Right lobe of liver (tissue), 6 donors: Measurements from ENCODE around the gene ZNF584. TPM values are rescaled to one million over a fixed set of nuclear protein-coding genes. Genes with fewer than 3 reads are reported as not detected.

Source experiments
- ATAC-seq, 4 donors: fragments of 200-7000 bp; cut with Tn5 transposase; one replicate each; pipeline ENCODE4 v1.9.1; 2020; ENCODE audit warnings: mild to moderate bottlenecking in 4 of 4, moderate library complexity in 4 of 4
- DNase-seq, 3 donors: peaks; one replicate each; pipeline ENCODE4 v3.0.0-alpha.2; 2020
- H3K27ac ChIP-seq, 3 donors: fragments of 200-600 bp; one replicate each; pipeline ENCODE4 v1.8.0; 2022
- H3K27me3 ChIP-seq, 2 donors: fragments of 200-600 bp; one replicate each; pipeline ENCODE4 v1.8.0; 2022
- H3K36me3 ChIP-seq, 4 donors: fragments of 200-600 bp; sonication (generic) in 1 of 4; one replicate each; pipeline versions ENCODE4 v1.5.1 to v1.8.0; 2017 to 2022; ENCODE audit warnings: control low read depth in 1 of 4
- H3K4me1 ChIP-seq, 4 donors: fragments of 200-600 bp; sonication (generic) in 1 of 4; one replicate each; pipeline versions ENCODE4 v1.5.1 to v1.8.0; 2017 to 2022; ENCODE audit warnings: control low read depth in 1 of 4
- H3K4me3 ChIP-seq, 3 donors: fragments of 200-600 bp; one replicate each; pipeline ENCODE4 v1.8.0; 2022
- H3K9me3 ChIP-seq, 4 donors: fragments of 200-600 bp; sonication (generic) in 1 of 4; one replicate each; pipeline versions ENCODE4 v1.5.1 to v1.8.0; 2017 to 2022; ENCODE audit warnings: control low read depth in 1 of 4
- POLR2A ChIP-seq: fragments of 450-650 bp; IDR thresholded peaks from one replicate; pipeline ENCODE4 v1.6.1; 2017; ENCODE audit warnings: antibody characterized with exemption, mild to moderate bottlenecking
- WGBS: methylation state at CpG from one replicate; pipeline ENCODE4 v1.1.6; 2018; ENCODE audit warnings: low coverage, low lambda C conversion rate; ENCODE audit not compliant: insufficient coverage; ENCODE audit errors: missing lambda C conversion rate; 5-methylcytosine and 5-hydroxymethylcytosine counted together
- intact Hi-C, 2 donors: fragments of 100-400 bp; cut with DNase I; formaldehyde crosslinking; loops; one replicate each; pipeline versions ENCODE4 v1.11.2 to v1.14.1; 2022
- total RNA-seq, 6 experiments: library from RNA; depleted of rRNA in 2 of 6; stranded (reverse); fragments of >200 nt in 2 of 6; fragmentation: NEBNext Ultra II Directional in 3 of 6; extraction: Animal tissue kit (Norgen Biotek cat#: 25700) in 3 of 6; gene quantifications; one replicate each; pipeline versions ENCODE4 v1.1.0 to v1.2.4, GENCODE V29; 2016 to 2023
- TF ChIP-seq, protein P1 (sequence below), 4 donors: fragments of 200-600 bp in 3 of 4; fragments of 450-650 bp in 1 of 4; IDR thresholded peaks; one replicate each; pipeline versions ENCODE4 v1.5.1 to v1.8.0; 2016 to 2022; ENCODE audit warnings: antibody characterized with exemption in 4 of 4, mild to moderate bottlenecking in 2 of 4
- donor health status: DM: no; HTN: yes; CAD: no.
- donor health status: DM: no; HTN: no; CAD: no.
- donor health status: DM: no; HTN: no; CAD: no.
- donor health status: DM: no; HTN: yes; CAD: no.
- donor health status: DM: no; HTN: yes; CAD: no.

The ZNF584 gene
- total RNA-seq, 6 experiments from 2014 or later = 5.6 to 12.1 (median 6.6) TPM

DNA sequence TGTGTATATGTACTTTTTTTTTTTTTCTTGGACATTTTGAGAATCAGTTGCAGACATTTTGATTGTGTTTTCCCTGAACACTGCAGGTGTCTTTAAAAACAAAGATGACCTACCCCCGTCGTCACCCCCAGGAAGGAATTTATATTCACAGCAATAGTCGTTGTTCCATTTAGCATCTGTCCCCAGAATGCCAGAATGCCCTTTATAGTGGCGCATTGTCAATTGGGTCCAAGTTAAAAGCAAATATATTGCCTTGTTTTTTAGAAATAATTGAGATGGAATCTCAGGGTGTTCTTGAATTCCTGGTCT, 14.8 kb upstream of the ZNF584 start:
- DNase-seq (no peak), ATAC-seq (no peak)
- H3K4me1 ChIP-seq = no peaks in the 10 kb centered on the region
- H3K27me3 ChIP-seq = no peaks in the 10 kb centered on the region
- intact Hi-C loops = no loop called here
- H3K36me3 ChIP-seq = peaks cover 0 to 44% (median 21%) of the 10 kb centered on the region in 4 donors
- H3K27ac ChIP-seq = no peak overlapping the region
- WGBS = 89% methylated on average over 4 of the region's 4 CpGs
- H3K4me3 ChIP-seq = no peak overlapping the region
- H3K9me3 ChIP-seq = no peaks in the 10 kb centered on the region
- TF ChIP-seq, protein P1, sequence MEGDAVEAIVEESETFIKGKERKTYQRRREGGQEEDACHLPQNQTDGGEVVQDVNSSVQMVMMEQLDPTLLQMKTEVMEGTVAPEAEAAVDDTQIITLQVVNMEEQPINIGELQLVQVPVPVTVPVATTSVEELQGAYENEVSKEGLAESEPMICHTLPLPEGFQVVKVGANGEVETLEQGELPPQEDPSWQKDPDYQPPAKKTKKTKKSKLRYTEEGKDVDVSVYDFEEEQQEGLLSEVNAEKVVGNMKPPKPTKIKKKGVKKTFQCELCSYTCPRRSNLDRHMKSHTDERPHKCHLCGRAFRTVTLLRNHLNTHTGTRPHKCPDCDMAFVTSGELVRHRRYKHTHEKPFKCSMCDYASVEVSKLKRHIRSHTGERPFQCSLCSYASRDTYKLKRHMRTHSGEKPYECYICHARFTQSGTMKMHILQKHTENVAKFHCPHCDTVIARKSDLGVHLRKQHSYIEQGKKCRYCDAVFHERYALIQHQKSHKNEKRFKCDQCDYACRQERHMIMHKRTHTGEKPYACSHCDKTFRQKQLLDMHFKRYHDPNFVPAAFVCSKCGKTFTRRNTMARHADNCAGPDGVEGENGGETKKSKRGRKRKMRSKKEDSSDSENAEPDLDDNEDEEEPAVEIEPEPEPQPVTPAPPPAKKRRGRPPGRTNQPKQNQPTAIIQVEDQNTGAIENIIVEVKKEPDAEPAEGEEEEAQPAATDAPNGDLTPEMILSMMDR (IDR thresholded peaks at IDR 0.05) = no peak
- TF ChIP-seq POLR2A = no peak

DNA sequence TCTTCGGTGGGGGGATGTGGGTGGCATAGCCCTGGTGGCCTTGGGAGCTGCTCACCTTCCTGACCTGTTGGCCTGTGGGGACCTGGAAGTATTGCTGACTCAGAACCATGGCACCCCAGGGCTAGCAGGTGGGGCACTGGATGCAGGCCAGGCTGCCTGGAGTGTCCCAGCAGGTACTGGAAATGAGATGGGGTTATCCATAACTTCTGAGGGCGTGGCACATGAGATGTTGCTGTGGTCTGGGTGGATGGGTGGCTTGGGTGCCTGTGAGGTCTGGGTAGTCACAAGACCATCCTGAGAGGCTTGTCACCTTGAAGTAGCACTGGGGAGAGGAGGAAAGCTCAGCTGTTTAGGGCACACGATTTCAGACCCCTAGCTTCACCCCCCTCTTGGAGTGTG, 13.6 kb upstream of the ZNF584 start:
- peak in 2 of 4 donors; percentile 7 to 17 for ATAC-seq

DNA sequence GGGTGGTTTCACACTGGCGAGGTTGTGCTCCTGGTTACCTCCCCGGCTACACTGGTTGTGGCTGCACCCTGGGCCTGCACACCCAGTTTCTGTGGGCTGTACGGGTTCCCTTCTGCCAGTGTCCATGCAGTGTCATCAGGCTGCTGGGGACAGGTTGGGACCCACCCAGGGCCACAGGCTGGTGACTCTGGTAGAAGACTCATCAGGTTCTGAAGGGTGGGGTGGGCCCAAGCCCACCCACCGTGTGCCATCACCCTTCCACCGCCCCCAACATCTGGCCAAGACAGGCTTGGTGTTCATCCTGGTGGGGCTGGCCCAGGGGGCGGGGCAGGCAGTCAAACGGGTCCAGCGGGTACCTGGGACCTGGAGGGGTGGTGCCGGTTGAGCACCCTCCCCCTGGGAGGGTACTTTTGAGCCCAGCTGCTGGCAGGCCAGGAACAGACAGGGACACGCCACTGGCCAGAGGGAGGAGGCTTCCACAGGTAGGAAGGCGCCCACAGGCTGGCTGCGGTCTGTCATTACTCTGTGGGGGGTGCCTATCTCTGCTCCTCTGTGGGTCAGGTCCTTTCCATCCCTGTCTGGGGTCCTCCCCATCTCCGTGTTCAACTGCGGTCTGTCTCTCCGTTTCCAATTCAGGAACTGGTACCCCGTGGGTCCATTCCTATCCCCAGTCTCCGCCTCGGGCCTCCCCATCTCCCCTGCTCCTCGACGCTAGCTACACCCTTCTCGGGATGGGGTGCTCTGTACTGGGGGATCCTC, 13.1 kb upstream of the ZNF584 start, which contains the start of gene RNF225:
Gene RNF225, plus strand, starts transcription at position 437 of the 759 bp plus-strand sequence. CDS start 434 bp downstream, outside the sequence.
- DNase-seq (no peak), ATAC-seq (peak; percentile 28 to 52 (median 41))
- intact Hi-C loops = no loop called here
- H3K4me3 ChIP-seq = no peak within 1 kb of the TSS
- peaks cover 0 to 34% (median 21%) of the 10 kb centered on the region in 4 donors for H3K36me3 ChIP-seq
- H3K4me1 ChIP-seq = no peaks in the 10 kb centered on the region
- TF ChIP-seq, protein P1 (IDR thresholded peaks at IDR 0.05) = no peak
- TF ChIP-seq POLR2A = peak; percentile 6
- WGBS = 30% methylated on average over 11 of the region's 21 CpGs
- no peaks in the 10 kb centered on the region for H3K27me3 ChIP-seq
- H3K27ac ChIP-seq = no peak within 1 kb of the TSS
- H3K9me3 ChIP-seq = no peaks in the 10 kb centered on the region

More for the DNA sequence above, 13.6 kb upstream of the ZNF584 start:
- DNase-seq = no peak
- peaks cover 0 to 36% (median 21%) of the 10 kb centered on the region in 4 donors for H3K36me3 ChIP-seq
- no peak overlapping the region for H3K4me3 ChIP-seq
- TF ChIP-seq, protein P1 (IDR thresholded peaks at IDR 0.05) = no peak
- TF ChIP-seq POLR2A = no peak
- no CpG with 5 or more reads among the region's 3 CpGs for WGBS
- H3K9me3 ChIP-seq = no peaks in the 10 kb centered on the region
- intact Hi-C loops = no loop called here
- H3K27me3 ChIP-seq = no peaks in the 10 kb centered on the region
- no peaks in the 10 kb centered on the region for H3K4me1 ChIP-seq
- no peak overlapping the region for H3K27ac ChIP-seq

DNA sequence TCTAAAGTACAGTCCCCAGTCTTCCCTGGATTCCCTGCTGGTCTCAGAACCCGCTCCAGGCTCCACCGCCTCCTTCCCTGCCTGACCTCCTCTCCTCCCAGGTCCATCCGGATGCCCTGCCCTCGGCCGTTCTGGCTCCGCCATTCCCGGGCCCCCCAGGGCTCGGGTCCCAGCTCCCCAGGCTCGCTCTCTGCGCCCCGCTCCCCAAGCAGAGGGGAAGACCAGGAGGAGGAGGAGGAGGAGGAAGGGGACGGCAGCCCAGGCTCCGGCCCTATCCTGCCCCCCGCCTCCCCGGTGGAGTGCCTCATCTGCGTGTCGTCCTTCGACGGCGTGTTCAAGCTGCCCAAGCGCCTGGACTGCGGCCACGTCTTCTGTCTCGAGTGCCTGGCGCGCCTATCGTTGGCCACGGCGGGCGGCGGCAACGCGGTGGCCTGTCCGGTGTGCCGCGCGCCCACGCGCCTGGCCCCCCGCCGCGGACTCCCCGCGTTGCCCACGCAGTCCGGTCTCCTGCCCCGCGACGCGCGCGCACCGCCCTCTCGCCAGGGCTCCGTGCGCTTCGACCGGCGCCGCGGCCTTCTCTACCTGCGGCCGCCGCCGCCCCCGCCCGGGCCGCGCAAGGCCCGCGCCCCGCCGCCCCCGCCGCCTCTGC, 12.3 kb upstream of the ZNF584 start:
- 7% methylated on average over 27 of the region's 75 CpGs for WGBS
- no peak overlapping the region for H3K27ac ChIP-seq
- ATAC-seq = peak in 1 of 4 donors; percentile 16
- H3K4me3 ChIP-seq = no peak overlapping the region
- TF ChIP-seq POLR2A = no peak
- TF ChIP-seq, protein P1 (IDR thresholded peaks at IDR 0.05) = no peak
- no peaks in the 10 kb centered on the region for H3K9me3 ChIP-seq
- H3K4me1 ChIP-seq = peaks cover 0 to 5% (median 2%) of the 10 kb centered on the region in 4 donors
- no peak for DNase-seq
- no peaks in the 10 kb centered on the region for H3K27me3 ChIP-seq
- intact Hi-C loops = no loop called here
- H3K36me3 ChIP-seq = peaks cover 0 to 31% (median 20%) of the 10 kb centered on the region in 4 donors
